Measurements from ENCODE around the gene LRMDA.

DNA sequence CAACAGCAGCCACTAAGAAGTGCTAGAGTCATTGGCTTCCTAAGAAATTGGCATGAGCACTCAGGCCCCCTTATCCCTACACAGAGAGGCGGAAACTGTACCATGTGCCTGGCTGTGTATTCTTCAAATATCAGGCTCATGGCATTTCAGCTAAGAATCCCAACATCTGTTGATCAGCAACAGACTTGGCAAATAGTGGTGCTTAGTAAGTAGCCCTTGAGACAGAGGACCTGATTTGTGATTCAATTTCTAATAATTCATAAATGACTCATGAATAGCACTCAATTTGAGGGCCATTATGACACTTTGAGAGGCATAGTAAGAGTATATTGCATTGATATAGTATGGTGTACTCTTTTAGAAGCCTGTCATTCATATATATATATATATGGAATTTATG is 309.1 kb downstream of the LRMDA start:
- TF ChIP-seq POLR2A (IDR thresholded peaks at IDR 0.05), result no peak
- TF ChIP-seq, protein P1, sequence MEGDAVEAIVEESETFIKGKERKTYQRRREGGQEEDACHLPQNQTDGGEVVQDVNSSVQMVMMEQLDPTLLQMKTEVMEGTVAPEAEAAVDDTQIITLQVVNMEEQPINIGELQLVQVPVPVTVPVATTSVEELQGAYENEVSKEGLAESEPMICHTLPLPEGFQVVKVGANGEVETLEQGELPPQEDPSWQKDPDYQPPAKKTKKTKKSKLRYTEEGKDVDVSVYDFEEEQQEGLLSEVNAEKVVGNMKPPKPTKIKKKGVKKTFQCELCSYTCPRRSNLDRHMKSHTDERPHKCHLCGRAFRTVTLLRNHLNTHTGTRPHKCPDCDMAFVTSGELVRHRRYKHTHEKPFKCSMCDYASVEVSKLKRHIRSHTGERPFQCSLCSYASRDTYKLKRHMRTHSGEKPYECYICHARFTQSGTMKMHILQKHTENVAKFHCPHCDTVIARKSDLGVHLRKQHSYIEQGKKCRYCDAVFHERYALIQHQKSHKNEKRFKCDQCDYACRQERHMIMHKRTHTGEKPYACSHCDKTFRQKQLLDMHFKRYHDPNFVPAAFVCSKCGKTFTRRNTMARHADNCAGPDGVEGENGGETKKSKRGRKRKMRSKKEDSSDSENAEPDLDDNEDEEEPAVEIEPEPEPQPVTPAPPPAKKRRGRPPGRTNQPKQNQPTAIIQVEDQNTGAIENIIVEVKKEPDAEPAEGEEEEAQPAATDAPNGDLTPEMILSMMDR (IDR thresholded peaks at IDR 0.05), result no peak
- TF ChIP-seq EP300 (IDR thresholded peaks at IDR 0.05), result no peak

Data from tibial nerve (tissue), 4 donors.